ENCODE measurements around the gene CRISPLD2. TPM values are rescaled to one million over a fixed set of nuclear protein-coding genes. Genes with fewer than 3 reads are reported as not detected.
"Not testable (repeated sequence)": the region's sequence is repeated elsewhere in the genome, so short reads cannot be mapped to it uniquely, and the experiment has no call there.

The CRISPLD2 gene
- polyA plus RNA-seq, 1 donor from 2014 or later = not detected

DNA sequence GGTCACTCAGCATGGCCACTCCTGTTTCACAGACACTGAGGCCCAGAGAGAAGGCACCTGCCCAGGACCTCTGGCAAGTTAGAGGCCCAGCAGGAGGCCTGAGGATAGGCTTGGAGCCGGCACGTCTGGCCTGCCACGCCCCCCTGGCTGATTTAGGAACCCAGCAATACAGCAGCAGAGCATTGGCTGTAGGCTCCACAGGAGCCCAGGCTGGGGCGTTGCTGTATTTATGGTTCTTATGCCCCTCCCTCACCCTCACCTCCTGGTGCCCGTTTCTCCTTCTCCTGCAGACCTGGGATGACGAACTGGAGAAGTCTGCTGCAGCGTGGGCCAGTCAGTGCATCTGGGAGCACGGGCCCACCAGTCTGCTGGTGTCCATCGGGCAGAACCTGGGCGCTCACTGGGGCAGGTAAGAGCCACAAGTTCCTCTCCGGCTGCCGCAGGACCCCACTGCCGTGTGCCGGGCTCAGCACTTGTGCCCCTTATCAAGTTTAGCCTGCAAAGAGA, 25.8 kb downstream of the CRISPLD2 start:
- H3K27ac Mint-ChIP-seq = no peak overlapping the region
- no peaks in the 10 kb centered on the region for H3K36me3 Mint-ChIP-seq
- H3K4me1 Mint-ChIP-seq = peaks cover 0 to 1% (median 0%) of the 10 kb centered on the region in 3 donors
- peaks cover 16% of the 10 kb centered on the region for H3K27me3 Mint-ChIP-seq
- H3K4me3 Mint-ChIP-seq = no peak overlapping the region
- peaks cover 0 to 3% (median 1%) of the 10 kb centered on the region in 3 donors for H3K9me3 Mint-ChIP-seq

DNA sequence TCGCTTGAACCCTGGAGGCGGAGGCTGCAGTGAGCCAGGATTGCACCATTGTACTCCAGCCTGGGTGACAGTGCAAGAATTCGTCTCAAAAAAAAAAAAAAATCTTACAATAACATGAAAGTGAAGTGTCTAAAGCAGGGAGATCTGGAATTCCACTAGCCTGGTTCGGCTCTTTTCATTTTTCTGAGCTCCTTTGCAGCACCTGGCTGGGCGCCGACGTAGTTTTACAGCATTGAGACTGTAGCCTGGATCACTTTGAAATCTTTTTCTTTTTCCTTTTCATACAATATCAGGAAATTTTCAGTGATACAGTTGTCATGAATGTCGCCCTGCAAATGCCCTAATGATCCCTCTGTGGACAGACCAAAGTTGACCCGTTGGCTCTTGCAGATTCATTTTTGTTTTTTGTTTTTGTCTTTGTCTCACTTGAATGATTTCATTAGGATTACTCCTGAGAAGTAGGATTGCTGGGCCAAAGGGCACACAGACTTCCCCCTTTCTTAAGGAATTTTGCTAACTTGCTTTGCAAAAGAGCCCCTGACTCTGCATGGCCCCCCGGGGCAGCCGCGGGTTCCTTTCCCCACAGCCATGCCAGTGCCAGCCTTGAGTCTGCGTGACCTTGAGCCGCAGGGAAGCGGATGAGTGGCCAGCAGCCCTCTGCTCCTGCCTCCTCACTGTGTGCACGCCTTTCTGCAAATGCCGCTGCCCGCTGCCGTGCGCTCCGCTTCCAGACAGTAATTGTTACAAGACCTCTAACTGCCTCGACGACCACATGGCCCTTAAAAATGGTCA, 28.0 kb downstream of the CRISPLD2 start:
- Mint-ChIP-seq H3K4me1 (peaks cover 0 to 1% (median 0%) of the 10 kb centered on the region in 3 donors), H3K27ac (no peak overlapping the region), H3K27me3 (peaks cover 17% of the 10 kb centered on the region), H3K36me3 (no peaks in the 10 kb centered on the region), H3K9me3 (peaks cover 0 to 7% (median 0%) of the 10 kb centered on the region in 3 donors), H3K4me3 (no peak overlapping the region)

DNA sequence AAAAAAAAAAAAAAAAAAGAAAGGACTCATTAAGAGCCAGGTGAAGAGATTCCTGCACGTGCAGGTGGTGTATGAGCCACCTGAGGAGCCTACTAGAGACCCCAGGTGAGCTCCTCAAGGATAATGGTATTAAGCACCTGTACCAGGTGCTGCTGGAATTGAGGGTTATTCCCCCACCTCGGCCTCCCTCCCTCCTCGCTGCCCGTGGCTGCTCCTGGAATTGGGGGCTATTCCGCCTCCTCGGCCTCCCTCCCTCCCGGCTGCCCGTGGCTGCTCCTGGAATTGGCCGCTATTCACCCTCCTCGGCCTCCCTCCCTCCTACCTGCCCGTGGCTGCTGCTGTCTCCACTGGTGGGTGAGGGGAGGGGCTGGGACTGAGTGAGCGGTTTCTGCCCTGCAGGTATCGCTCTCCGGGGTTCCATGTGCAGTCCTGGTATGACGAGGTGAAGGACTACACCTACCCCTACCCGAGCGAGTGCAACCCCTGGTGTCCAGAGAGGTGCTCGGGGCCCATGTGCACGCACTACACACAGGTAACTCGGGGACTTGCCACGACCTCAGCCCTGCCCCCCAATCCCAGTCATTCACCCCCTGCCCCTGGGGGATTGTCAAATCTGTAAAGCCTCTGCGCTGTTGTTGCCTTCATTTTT, 29.3 kb downstream of the CRISPLD2 start:
- Mint-ChIP-seq H3K4me3 (no peak overlapping the region), H3K36me3 (no peaks in the 10 kb centered on the region)

DNA sequence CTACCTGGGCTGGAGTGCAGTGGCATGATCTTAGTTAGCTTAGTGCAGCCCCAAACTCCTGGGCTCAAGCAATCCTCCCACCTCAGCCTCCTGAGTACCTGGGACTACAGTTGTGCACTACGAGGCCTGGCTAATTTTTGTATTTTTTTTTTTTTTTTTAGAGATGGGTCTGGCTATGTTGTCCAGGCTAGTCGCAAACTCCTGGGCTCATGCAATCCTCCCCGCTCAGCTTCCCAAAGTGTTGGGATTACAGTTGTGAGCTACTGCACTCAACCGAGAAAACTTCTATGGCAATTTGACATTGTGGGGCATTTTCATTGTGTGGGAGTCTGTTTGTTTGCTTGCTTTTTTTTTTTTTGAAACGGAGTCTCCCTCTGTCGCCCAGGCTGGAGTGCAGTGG, 30.0 kb downstream of the CRISPLD2 start:
- Mint-ChIP-seq H3K9me3 (peaks cover 0 to 7% (median 0%) of the 10 kb centered on the region in 3 donors), H3K4me1 (peaks cover 0 to 1% (median 0%) of the 10 kb centered on the region in 3 donors), H3K4me3 (no peak overlapping the region), H3K36me3 (no peaks in the 10 kb centered on the region), H3K27ac (no peak overlapping the region), H3K27me3 (peaks cover 17% of the 10 kb centered on the region)

More for the DNA sequence above, 29.3 kb downstream of the CRISPLD2 start:
- peaks cover 0 to 7% (median 0%) of the 10 kb centered on the region in 3 donors for H3K9me3 Mint-ChIP-seq
- H3K27ac Mint-ChIP-seq = no peak overlapping the region
- H3K4me1 Mint-ChIP-seq = peaks cover 0 to 1% (median 0%) of the 10 kb centered on the region in 3 donors
- H3K27me3 Mint-ChIP-seq = peaks cover 19% of the 10 kb centered on the region

DNA sequence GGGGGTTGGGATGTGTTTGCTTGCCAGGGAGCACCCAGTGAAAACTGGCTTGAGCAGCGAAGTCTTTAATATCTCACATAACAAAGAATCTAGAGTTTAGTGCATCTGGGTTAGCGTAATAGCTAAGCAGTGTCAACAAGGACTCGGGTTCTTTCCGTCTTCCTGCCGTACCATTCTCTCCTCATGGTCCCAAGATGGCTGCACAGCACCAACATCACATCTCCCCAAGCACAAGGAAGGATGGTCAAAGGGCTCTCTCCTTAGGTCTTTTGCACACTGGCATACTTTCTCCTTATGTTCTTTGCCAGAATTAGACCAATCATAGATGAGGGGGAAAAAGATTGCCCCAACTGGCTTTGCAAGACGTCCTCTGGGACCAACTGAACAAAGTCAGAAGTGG, 30.9 kb downstream of the CRISPLD2 start:
- Mint-ChIP-seq H3K27me3 (peaks cover 15% of the 10 kb centered on the region), H3K9me3 (peaks cover 0 to 7% (median 0%) of the 10 kb centered on the region in 3 donors), H3K4me1 (peaks cover 0 to 1% (median 0%) of the 10 kb centered on the region in 3 donors), H3K36me3 (no peaks in the 10 kb centered on the region), H3K4me3 (no peak overlapping the region), H3K27ac (no peak overlapping the region)

DNA sequence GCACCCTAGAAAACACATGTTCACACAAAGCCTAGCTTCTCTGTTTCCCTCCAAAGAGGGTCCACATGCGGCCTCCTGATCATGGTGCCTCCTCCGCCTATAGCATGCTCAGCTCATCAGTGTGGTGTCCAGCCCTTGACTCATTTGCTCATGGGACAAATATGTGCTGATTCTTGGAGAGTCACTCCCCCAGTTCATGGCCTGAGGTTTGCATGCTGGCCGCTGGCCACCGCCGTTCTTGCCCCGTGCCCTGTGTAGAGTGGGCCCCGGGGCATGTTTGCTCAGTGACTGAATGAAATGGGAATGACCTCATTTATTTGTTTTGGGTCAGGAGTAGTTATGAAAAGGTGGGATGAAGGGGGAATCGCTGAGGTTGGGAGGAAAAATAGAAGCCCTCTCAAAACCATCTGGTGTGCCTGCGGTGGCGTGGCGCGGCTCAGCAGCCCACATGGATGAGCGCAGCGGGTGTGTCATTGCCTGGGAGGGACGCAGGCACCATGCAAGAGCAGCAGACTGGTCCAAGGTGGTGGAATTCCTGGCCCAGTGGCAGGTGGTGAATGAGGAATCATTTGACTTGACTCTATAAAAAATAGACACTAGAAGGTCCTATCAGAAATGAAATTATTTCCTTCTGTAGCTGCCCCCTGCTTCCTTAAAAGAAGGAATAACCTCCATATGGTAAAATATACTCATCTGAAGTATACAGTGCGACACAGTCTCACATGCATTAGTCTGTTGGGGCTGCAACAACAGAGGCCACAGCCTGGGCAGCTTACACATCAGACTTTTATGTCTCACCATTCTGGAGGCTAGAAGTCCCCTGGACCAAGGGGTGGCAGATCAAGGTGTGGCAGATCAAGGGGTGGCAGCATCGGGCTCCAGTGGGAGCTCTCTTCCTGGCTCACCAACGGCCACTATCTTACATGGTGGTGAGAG, 31.7 kb downstream of the CRISPLD2 start:
- H3K4me3 Mint-ChIP-seq = no peak overlapping the region
- peaks cover 0 to 7% (median 0%) of the 10 kb centered on the region in 3 donors for H3K9me3 Mint-ChIP-seq
- peaks cover 15% of the 10 kb centered on the region for H3K27me3 Mint-ChIP-seq
- peaks cover 0 to 1% (median 0%) of the 10 kb centered on the region in 3 donors for H3K4me1 Mint-ChIP-seq
- H3K36me3 Mint-ChIP-seq = no peaks in the 10 kb centered on the region
- no peak overlapping the region for H3K27ac Mint-ChIP-seq

DNA sequence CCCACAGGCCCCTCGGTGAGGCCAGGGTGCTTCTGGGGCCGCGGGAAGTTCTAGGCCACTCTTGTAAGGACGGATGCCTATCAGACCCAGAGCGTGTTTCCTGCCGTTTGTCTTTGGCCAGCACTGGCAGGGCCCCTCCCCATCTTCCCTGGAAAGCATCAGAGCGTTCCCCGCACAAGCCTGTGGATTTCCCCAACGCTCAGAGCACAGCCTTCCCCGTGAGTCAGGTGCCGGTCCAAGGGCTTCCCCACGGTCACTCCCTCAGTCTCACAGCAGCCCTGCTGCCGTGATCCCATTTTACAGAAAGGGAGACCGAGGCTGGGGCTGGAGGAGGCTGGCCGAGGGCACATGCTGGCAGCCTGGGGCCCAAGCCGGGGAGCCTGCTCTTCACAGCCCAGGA, 33.7 kb downstream of the CRISPLD2 start:
- Mint-ChIP-seq H3K27me3 (peaks cover 13% of the 10 kb centered on the region), H3K9me3 (peaks cover 0 to 7% (median 0%) of the 10 kb centered on the region in 3 donors), H3K4me3 (no peak overlapping the region), H3K4me1 (no peaks in the 10 kb centered on the region), H3K36me3 (no peaks in the 10 kb centered on the region), H3K27ac (no peak overlapping the region)

DNA sequence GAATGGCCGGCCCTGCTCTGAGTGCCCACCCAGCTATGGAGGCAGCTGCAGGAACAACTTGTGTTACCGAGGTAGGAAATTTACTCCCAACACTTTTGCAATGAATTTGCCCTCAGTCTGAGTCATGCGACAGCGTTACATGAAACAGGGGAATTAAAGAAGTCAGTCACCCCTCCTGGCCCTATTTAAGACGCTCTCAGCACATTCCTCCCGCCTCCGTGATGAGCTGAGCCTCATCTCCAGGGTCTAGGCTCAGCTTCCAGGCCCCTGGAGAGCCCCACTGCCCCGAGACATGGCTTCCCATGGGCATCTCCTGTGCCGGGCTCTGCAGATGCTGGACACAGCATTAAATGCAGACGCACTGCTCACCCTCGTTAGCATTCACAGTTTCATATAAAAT, 35.0 kb downstream of the CRISPLD2 start:
- no peak overlapping the region for H3K4me3 Mint-ChIP-seq
- H3K9me3 Mint-ChIP-seq = peaks cover 0 to 11% (median 2%) of the 10 kb centered on the region in 3 donors
- H3K27me3 Mint-ChIP-seq = peaks cover 15% of the 10 kb centered on the region
- H3K27ac Mint-ChIP-seq = no peak overlapping the region
- H3K4me1 Mint-ChIP-seq = no peaks in the 10 kb centered on the region
- no peaks in the 10 kb centered on the region for H3K36me3 Mint-ChIP-seq

DNA sequence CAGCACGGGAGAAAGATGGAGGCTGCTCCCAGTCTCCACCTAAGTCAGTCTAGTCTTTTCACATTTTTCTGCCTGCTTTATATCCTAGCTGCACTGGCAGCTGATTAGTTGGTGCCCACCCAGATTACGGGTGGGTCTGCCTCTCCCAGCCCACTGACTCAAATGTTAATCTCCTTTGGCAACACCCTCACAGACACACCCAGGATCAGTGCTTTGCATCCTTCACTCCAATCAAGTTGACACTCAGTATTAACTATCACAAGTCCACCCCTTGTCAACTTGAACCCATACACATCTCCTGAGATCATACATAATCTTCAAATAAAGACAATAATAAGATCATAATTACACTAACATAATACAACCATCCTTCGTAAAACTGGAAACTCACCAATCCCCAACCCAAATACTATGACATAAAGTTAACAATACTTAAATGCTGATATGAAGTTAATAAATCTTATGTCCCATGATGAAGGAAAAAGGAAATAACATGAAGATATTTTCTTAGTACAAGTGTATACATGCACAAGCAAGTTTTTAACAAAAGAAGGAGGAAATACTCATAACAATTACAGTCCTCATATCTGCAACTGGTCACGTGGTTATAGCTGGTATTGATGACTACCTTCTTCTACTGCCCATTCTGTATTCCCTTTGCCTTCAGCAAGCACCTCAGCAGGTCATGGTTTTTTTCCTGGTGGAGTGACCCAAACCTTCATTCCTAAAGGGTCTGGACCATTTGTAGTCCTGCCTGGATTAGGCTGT, 35.8 kb downstream of the CRISPLD2 start:
- not testable (repeated sequence) for H3K4me1 Mint-ChIP-seq, H3K4me3 Mint-ChIP-seq, H3K36me3 Mint-ChIP-seq, H3K27ac Mint-ChIP-seq
- H3K9me3 Mint-ChIP-seq = peaks cover 3 to 13% (median 7%) of the 10 kb centered on the region in 3 donors
- H3K27me3 Mint-ChIP-seq = peaks cover 11% of the 10 kb centered on the region

DNA sequence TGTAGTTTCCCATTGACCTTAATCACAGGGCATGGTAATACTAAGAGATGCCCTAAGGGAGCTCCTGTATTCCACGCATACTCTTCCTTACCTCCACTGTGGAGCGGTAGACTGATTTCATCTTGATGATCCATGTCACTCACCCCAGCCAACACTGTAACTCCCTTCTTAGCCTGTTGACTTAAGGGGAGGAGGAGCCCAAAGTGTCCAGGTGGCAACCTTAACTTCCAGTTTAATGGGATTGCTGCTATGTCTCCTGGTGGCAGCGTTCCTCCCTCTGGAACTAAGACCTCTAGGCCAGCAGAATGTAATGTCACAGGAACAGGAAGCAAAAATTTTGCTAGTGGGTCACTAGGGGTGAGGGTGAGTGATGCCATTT, 36.4 kb downstream of the CRISPLD2 start:
- Mint-ChIP-seq H3K27ac (peak overlapping the region in 1 of 3 donors; percentile 45), H3K9me3 (peaks cover 5 to 12% (median 10%) of the 10 kb centered on the region in 3 donors)
- not testable (repeated sequence) for H3K27me3 Mint-ChIP-seq, H3K36me3 Mint-ChIP-seq, H3K4me3 Mint-ChIP-seq, H3K4me1 Mint-ChIP-seq

DNA sequence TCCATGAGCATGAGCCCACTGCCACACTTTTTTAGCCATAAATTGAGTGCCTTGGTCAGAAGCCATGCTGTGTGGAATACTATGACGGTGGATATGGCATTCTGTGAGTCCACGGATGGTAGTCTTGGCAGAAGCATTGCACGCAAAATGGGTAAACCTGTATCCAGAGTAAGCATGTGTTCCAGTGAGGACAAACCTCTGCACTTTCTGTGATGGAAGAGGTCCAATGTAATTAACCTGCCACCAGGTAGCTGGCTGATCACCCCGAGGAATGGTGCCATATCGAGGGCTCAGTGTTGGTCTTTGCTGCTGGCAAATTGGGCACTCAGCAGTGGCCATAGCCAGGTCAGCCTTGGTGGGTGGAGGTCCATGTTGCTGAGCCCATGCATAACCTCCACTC, 37.0 kb downstream of the CRISPLD2 start:
- H3K36me3 Mint-ChIP-seq, H3K4me1 Mint-ChIP-seq, H3K27ac Mint-ChIP-seq, H3K4me3 Mint-ChIP-seq, H3K27me3 Mint-ChIP-seq: not testable (repeated sequence)
- peaks cover 5 to 12% (median 10%) of the 10 kb centered on the region in 3 donors for H3K9me3 Mint-ChIP-seq

DNA sequence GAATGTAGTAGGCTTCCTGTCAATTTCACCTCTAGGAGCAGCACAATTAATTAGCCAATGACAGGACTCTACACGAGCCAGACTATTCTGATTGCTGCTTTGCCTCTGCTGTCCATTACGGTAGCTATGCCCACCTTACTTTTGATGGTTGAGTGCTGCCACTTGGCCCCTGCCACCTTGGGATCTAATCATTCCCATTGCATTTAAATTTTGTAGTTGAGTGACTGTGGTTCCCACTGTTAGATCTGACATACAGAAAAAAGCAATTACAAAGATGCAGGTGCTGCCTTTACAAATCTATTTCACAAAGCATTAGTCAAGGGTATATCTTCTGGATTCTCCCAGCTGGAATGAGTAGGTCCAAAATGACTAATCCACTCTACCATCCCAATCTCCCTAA, 39.9 kb downstream of the CRISPLD2 start:
- Mint-ChIP-seq H3K27me3 (peaks cover 8% of the 10 kb centered on the region), H3K4me1 (no peaks in the 10 kb centered on the region), H3K4me3 (peak overlapping the region in 1 of 4 donors; percentile 39), H3K36me3 (no peaks in the 10 kb centered on the region), H3K27ac (no peak overlapping the region), H3K9me3 (peaks cover 5 to 12% (median 10%) of the 10 kb centered on the region in 3 donors)

DNA sequence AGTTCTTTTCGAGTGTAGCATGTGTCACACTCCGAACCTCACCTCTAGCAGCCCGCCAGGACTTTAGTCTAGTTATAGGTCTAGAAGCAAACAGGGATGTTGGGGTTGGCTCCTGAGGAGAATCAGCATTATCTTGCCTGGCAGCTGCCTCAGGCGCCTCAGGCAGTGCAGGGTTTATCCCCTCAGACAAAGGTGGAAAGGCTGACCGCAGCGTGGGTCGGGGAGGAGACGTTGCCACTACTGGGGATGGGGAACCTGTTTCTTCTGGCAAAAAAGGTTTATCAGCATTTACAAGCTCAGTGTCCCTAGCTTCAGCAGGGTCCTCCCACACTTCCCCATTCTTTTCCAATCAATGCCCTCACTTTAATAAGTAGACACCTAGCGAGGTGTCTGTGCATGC, 40.6 kb downstream of the CRISPLD2 start:
- no peak overlapping the region for H3K27ac Mint-ChIP-seq
- peaks cover 5 to 12% (median 10%) of the 10 kb centered on the region in 3 donors for H3K9me3 Mint-ChIP-seq
- H3K27me3 Mint-ChIP-seq = peaks cover 10% of the 10 kb centered on the region
- H3K36me3 Mint-ChIP-seq = peaks cover 1% of the 10 kb centered on the region
- no peak overlapping the region for H3K4me3 Mint-ChIP-seq
- H3K4me1 Mint-ChIP-seq = no peaks in the 10 kb centered on the region

DNA sequence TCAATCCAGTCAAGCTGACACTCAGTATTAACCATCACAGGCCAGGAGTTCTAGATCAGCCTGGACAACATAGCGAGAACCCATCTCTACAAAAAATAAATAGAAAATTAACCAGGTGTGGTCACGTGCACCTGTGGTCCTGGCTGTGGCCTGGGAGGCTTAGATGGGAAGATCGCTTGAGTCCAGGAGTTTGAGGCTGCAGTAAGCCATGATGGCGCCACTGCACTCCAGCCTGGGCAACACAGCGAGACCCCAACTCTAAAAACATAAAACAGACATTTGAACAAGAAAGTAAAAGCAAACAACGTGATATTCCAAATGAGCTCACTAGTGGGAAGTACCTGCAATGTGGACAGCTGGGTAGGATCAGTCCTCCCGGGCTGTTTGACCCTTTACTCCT, 41.9 kb downstream of the CRISPLD2 start:
- no peaks in the 10 kb centered on the region for H3K4me1 Mint-ChIP-seq

More for the DNA sequence above, 41.9 kb downstream of the CRISPLD2 start:
- H3K9me3 Mint-ChIP-seq = peaks cover 5 to 12% (median 10%) of the 10 kb centered on the region in 3 donors
- no peak overlapping the region for H3K27ac Mint-ChIP-seq
- H3K27me3 Mint-ChIP-seq = peaks cover 13% of the 10 kb centered on the region
- peaks cover 1% of the 10 kb centered on the region for H3K36me3 Mint-ChIP-seq
- H3K4me3 Mint-ChIP-seq = no peak overlapping the region
